Fibroblast of lung (primary cell): Measurements from ENCODE around the gene CCDC194.

Experiments
- EZH2 ChIP-seq: IDR thresholded peaks from 2 replicates; pipeline ENCODE4 v1.5.1; 2012; ENCODE audit warnings: low read length, control low read depth, mild to moderate bottlenecking; ENCODE audit errors: missing control alignments
- TF ChIP-seq, protein P1 (sequence below), 2 donors: IDR thresholded peaks in 1 of 2; conservative IDR thresholded peaks in 1 of 2; 1 replicate in 1 of 2; 2 replicates in 1 of 2; pipeline ENCODE4 v1.5.1; 2011 to 2012; ENCODE audit warnings: low read length in 2 of 2, control low read depth in 1 of 2, inconsistent platforms in 1 of 2, low read depth in 1 of 2, mild to moderate bottlenecking in 1 of 2

DNA sequence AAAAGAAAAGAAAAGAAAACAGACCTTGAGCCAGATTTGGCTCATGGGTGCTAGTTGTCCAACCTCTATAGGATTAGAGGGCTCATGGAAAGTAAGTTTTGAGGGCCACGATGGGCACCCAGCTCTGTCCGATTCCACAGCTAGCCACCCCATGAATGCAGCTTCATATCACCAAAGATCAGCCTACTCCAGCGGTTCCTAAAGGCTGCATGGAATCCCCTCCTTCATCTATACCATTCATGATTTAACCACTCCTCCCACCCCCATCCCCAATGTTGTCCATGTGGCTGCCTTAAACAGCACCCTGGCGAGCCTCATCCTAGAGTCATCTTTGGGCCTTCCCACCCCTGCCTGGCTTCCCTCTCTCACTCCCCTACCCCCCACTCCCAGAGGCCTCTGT lies 27.9 kb upstream of the CCDC194 start:
- TF ChIP-seq, protein P1, sequence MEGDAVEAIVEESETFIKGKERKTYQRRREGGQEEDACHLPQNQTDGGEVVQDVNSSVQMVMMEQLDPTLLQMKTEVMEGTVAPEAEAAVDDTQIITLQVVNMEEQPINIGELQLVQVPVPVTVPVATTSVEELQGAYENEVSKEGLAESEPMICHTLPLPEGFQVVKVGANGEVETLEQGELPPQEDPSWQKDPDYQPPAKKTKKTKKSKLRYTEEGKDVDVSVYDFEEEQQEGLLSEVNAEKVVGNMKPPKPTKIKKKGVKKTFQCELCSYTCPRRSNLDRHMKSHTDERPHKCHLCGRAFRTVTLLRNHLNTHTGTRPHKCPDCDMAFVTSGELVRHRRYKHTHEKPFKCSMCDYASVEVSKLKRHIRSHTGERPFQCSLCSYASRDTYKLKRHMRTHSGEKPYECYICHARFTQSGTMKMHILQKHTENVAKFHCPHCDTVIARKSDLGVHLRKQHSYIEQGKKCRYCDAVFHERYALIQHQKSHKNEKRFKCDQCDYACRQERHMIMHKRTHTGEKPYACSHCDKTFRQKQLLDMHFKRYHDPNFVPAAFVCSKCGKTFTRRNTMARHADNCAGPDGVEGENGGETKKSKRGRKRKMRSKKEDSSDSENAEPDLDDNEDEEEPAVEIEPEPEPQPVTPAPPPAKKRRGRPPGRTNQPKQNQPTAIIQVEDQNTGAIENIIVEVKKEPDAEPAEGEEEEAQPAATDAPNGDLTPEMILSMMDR (conservative IDR thresholded peaks at IDR 0.05 in 1 of 2, IDR thresholded peaks at IDR 0.05 in 1 of 2; ENCODE audit: low read depth in 1 of 2, low read length in 2 of 2): no peak
- TF ChIP-seq EZH2: no peak
